Naive thymus-derived CD8-positive, alpha-beta T cell (primary cell): ENCODE measurements around the gene CAMK1D. TPM values are rescaled to one million over a fixed set of nuclear protein-coding genes. Genes with fewer than 3 reads are reported as not detected.
"Not testable (repeated sequence)": the region's sequence is repeated elsewhere in the genome, so short reads cannot be mapped to it uniquely, and the experiment has no call there.

Experiments used
- ATAC-seq, 2 donors: fragments of 150-1000 bp; cut with Tn5 transposase in 1 of 2; sonication (Bioruptor Pico), chemical (Tn5 transposase) in 1 of 2; 1 replicate in 1 of 2; 2 replicates in 1 of 2; pipeline ENCODE4 v1.10.0; 2021; ENCODE audit warnings: mild to moderate bottlenecking in 2 of 2, moderate library complexity in 2 of 2
- POLR2A ChIA-PET: fragments of 350-600 bp; sonication (Branson Sonifier 250); formaldehyde crosslinking; loops from one replicate; lab custom pipeline; 2021; ENCODE audit warnings: antibody characterized with exemption; lab: Charles Lee
- DNase-seq, 10 donors: peaks; one replicate each; pipeline versions ENCODE4 v3.0.0 to v3.0.0-alpha.2; 2020 to 2022
- H3K27ac Mint-ChIP-seq, 10 donors: one replicate each; pipeline ENCODE4 v1.8.0; 2020 to 2022; ENCODE audit warnings: mild to moderate bottlenecking in 10 of 10, mixed read lengths in 10 of 10, moderate library complexity in 4 of 10, inconsistent platforms in 1 of 10
- H3K27me3 Mint-ChIP-seq, 5 donors: one replicate each; pipeline ENCODE4 v1.8.0; 2021 to 2022; ENCODE audit warnings: mixed read lengths in 5 of 5
- H3K36me3 Mint-ChIP-seq, 3 donors: one replicate each; pipeline ENCODE4 v1.8.0; 2020 to 2022; ENCODE audit warnings: mixed read lengths in 3 of 3, mild to moderate bottlenecking in 2 of 3, inconsistent platforms in 1 of 3
- H3K4me1 Mint-ChIP-seq, 4 donors: one replicate each; pipeline ENCODE4 v1.8.0; 2021 to 2022; ENCODE audit warnings: mixed read lengths in 4 of 4
- H3K4me3 Mint-ChIP-seq, 10 donors: one replicate each; pipeline ENCODE4 v1.8.0; 2020 to 2022; ENCODE audit warnings: mild to moderate bottlenecking in 10 of 10, mixed read lengths in 10 of 10, moderate library complexity in 6 of 10, inconsistent platforms in 1 of 10
- H3K9me3 Mint-ChIP-seq, 9 donors: one replicate each; pipeline ENCODE4 v1.8.0; 2020 to 2022; ENCODE audit warnings: mixed read lengths in 9 of 9, mild to moderate bottlenecking in 3 of 9, inconsistent platforms in 1 of 9, moderate library complexity in 1 of 9
- polyA plus RNA-seq, 3 donors: library from polyadenylated mRNA; unstranded; fragments of 300-500 nt; fragmentation: Illumina TruSeq; gene quantifications; one replicate each; pipeline ENCODE4 v1.2.3, GENCODE V29; 2021
- total RNA-seq, 8 experiments: library from RNA in 2 of 8; stranded (reverse) in 2 of 8; gene quantifications; one replicate each; pipeline ENCODE4 v1.2.3 and lab custom pipeline; 2021 to 2026

CAMK1D gene
- total and polyA plus RNA-seq, 5 experiments from 2014 or later = 7.5 to 18.5 (median 12.3) TPM

GRCh38 chr10:12344375-12345110, 4.8 kb upstream of the CAMK1D start:
- ATAC-seq = no peak
- H3K9me3 Mint-ChIP-seq = peaks cover 0 to 11% (median 3%) of the 10 kb centered on the region in 9 donors
- H3K27ac Mint-ChIP-seq = peak overlapping the region in 2 of 10 donors; percentile 8 to 49
- peak overlapping the region in 1 of 10 donors; percentile 38 for H3K4me3 Mint-ChIP-seq
- no peak for DNase-seq
- no peaks in the 10 kb centered on the region for H3K27me3 Mint-ChIP-seq
- POLR2A ChIA-PET = interaction anchor here (0.6 kb wide), 2 partner anchors 232 to 817 kb away, joined by 3 to 4 read pairs; partner anchors contain the start of gene MCM10
- peaks cover 0 to 9% (median 0%) of the 10 kb centered on the region in 3 donors for H3K36me3 Mint-ChIP-seq
- H3K4me1 Mint-ChIP-seq = peaks cover 9 to 47% (median 26%) of the 10 kb centered on the region in 4 donors

GRCh38 chr10:12346707-12347106, 2.6 kb upstream of the CAMK1D start:
- H3K4me3 Mint-ChIP-seq = no peak overlapping the region

GRCh38 chr10:12348294-12348869, 965 bp upstream of the CAMK1D start:
- Mint-ChIP-seq H3K27ac (peak overlapping the region; percentile 71 to 98 (median 92)), H3K4me3 (peak overlapping the region; percentile 74 to 88 (median 82)), H3K9me3 (peaks cover 0 to 4% (median under 1%) of the 10 kb centered on the region in 9 donors), H3K27me3 (no peaks in the 10 kb centered on the region), H3K36me3 (peaks cover 0 to 3% (median 0%) of the 10 kb centered on the region in 3 donors), H3K4me1 (peaks cover 18 to 45% (median 45%) of the 10 kb centered on the region in 4 donors)
- ATAC-seq = no peak
- POLR2A ChIA-PET = interaction anchor here (0.6 to 2.1 kb wide), 8 partner anchors 18 to 257 kb away, joined by 3 to 8 read pairs (median 3); no protein-coding TSS in a partner anchor
- DNase-seq = peak in 3 of 10 donors; percentile 3 to 66 (median 6)

More at GRCh38 chr10:12346707-12347106, 2.6 kb upstream of the CAMK1D start:
- peaks cover 0 to 11% (median 3%) of the 10 kb centered on the region in 9 donors for H3K9me3 Mint-ChIP-seq
- ATAC-seq (no peak), DNase-seq (no peak)
- H3K27ac Mint-ChIP-seq = peak overlapping the region in 2 of 10 donors; percentile 51 to 71
- POLR2A ChIA-PET = interaction anchor here (0.5 to 0.7 kb wide), 3 partner anchors 10 to 494 kb away, joined by 3 read pairs; no protein-coding TSS in a partner anchor
- H3K4me1 Mint-ChIP-seq = peaks cover 14 to 42% (median 34%) of the 10 kb centered on the region in 4 donors
- H3K36me3 Mint-ChIP-seq = peaks cover 0 to 9% (median 0%) of the 10 kb centered on the region in 3 donors
- H3K27me3 Mint-ChIP-seq = no peaks in the 10 kb centered on the region

GRCh38 chr10:12349629-12350166, 351 bp downstream of the CAMK1D start:
- POLR2A ChIA-PET = interaction anchor here (0.6 to 2.1 kb wide), 9 partner anchors 9 to 1237 kb away, joined by 3 to 8 read pairs (median 4); partner anchors contain the start of genes CDC123 and NUDT5
- Mint-ChIP-seq H3K9me3 (peaks cover 0 to 2% (median 0%) of the 10 kb centered on the region in 9 donors), H3K36me3 (no peaks in the 10 kb centered on the region), H3K4me3 (peak overlapping the region; percentile 82 to 100 (median 97)), H3K27ac (peak overlapping the region; percentile 90 to 99 (median 98)), H3K4me1 (peaks cover 20 to 53% (median 51%) of the 10 kb centered on the region in 4 donors), H3K27me3 (no peaks in the 10 kb centered on the region)
- ATAC-seq = peak in 1 of 2 donors; percentile 3
- no peak for DNase-seq

- H3K27ac Mint-ChIP-seq = peak overlapping the region; percentile 90 to 99 (median 98)
- peaks cover 0 to 2% (median 0%) of the 10 kb centered on the region in 9 donors for H3K9me3 Mint-ChIP-seq
- DNase-seq = peak; percentile 31 to 79 (median 58)
- no peaks in the 10 kb centered on the region for H3K36me3 Mint-ChIP-seq
- no peaks in the 10 kb centered on the region for H3K27me3 Mint-ChIP-seq
- H3K4me1 Mint-ChIP-seq = peaks cover 22 to 57% (median 51%) of the 10 kb centered on the region in 4 donors
- peak; percentile 44 to 55 for ATAC-seq
- POLR2A ChIA-PET = interaction anchor here (0.5 to 2.1 kb wide), 12 partner anchors 9 to 1236 kb away, joined by 3 to 8 read pairs (median 4); partner anchors contain the start of genes CDC123 and NUDT5
- H3K4me3 Mint-ChIP-seq = peak overlapping the region; percentile 82 to 100 (median 97)
Measured at GRCh38 chr10:12350167-12350872, 973 bp downstream of the CAMK1D start.

GRCh38 chr10:12350925-12351324, 1.6 kb downstream of the CAMK1D start:
- H3K9me3 Mint-ChIP-seq = peaks cover 0 to 2% (median 0%) of the 10 kb centered on the region in 9 donors
- H3K27me3 Mint-ChIP-seq = no peaks in the 10 kb centered on the region
- H3K36me3 Mint-ChIP-seq = no peaks in the 10 kb centered on the region
- POLR2A ChIA-PET = interaction anchor here (0.5 to 1.9 kb wide), 5 partner anchors 8 to 244 kb away, joined by 3 to 8 read pairs (median 4); no protein-coding TSS in a partner anchor
- no peak for ATAC-seq
- peak overlapping the region; percentile 90 to 99 (median 98) for H3K27ac Mint-ChIP-seq
- no peak for DNase-seq
- peaks cover 26 to 61% (median 55%) of the 10 kb centered on the region in 4 donors for H3K4me1 Mint-ChIP-seq
- peak overlapping the region; percentile 82 to 100 (median 97) for H3K4me3 Mint-ChIP-seq

- H3K4me3 Mint-ChIP-seq = peak overlapping the region; percentile 82 to 100 (median 97)
- peaks cover 0 to 2% (median 0%) of the 10 kb centered on the region in 9 donors for H3K9me3 Mint-ChIP-seq
- POLR2A ChIA-PET = interaction anchor here (0.6 to 1.4 kb wide), 3 partner anchors 14 to 223 kb away, joined by 3 to 4 read pairs (median 4); no protein-coding TSS in a partner anchor
- no peaks in the 10 kb centered on the region for H3K36me3 Mint-ChIP-seq
- no peaks in the 10 kb centered on the region for H3K27me3 Mint-ChIP-seq
- ATAC-seq (no peak), DNase-seq (peak in 3 of 10 donors; percentile 8 to 26 (median 12))
- peak overlapping the region; percentile 67 to 98 (median 96) for H3K27ac Mint-ChIP-seq
- peaks cover 26 to 61% (median 58%) of the 10 kb centered on the region in 4 donors for H3K4me1 Mint-ChIP-seq
Measured at GRCh38 chr10:12351447-12351846, 2.1 kb downstream of the CAMK1D start.

- peaks cover 26 to 62% (median 60%) of the 10 kb centered on the region in 4 donors for H3K4me1 Mint-ChIP-seq
- peak overlapping the region; percentile 82 to 100 (median 97) for H3K4me3 Mint-ChIP-seq
- no peak for ATAC-seq
- peak overlapping the region in 8 of 10 donors; percentile 65 to 98 (median 93) for H3K27ac Mint-ChIP-seq
- DNase-seq = no peak
- POLR2A ChIA-PET = interaction anchor here (0.6 kb wide), 1 partner anchor 64 kb away, joined by 3 read pairs; no protein-coding TSS in a partner anchor
- H3K27me3 Mint-ChIP-seq = no peaks in the 10 kb centered on the region
- H3K36me3 Mint-ChIP-seq = no peaks in the 10 kb centered on the region
- H3K9me3 Mint-ChIP-seq = peaks cover 0 to 2% (median 0%) of the 10 kb centered on the region in 9 donors
Measured at GRCh38 chr10:12351889-12352288, 2.5 kb downstream of the CAMK1D start.

- DNase-seq (no peak), ATAC-seq (no peak)
- H3K36me3 Mint-ChIP-seq = no peaks in the 10 kb centered on the region
- POLR2A ChIA-PET = interaction anchor here (0.5 kb wide), 1 partner anchor 15 kb away, joined by 3 read pairs; no protein-coding TSS in a partner anchor
- peak overlapping the region in 3 of 10 donors; percentile 1 to 20 (median 1) for H3K4me3 Mint-ChIP-seq
- H3K27ac Mint-ChIP-seq = peak overlapping the region in 7 of 10 donors; percentile 19 to 81 (median 51)
- no peaks in the 10 kb centered on the region for H3K27me3 Mint-ChIP-seq
- peaks cover 0 to 2% (median 0%) of the 10 kb centered on the region in 9 donors for H3K9me3 Mint-ChIP-seq
- peaks cover 31 to 64% (median 59%) of the 10 kb centered on the region in 4 donors for H3K4me1 Mint-ChIP-seq
Measured at GRCh38 chr10:12353399-12354242, 4.3 kb downstream of the CAMK1D start.

- not testable (repeated sequence) for DNase-seq, H3K4me3 Mint-ChIP-seq, H3K36me3 Mint-ChIP-seq, ATAC-seq, H3K27me3 Mint-ChIP-seq, H3K9me3 Mint-ChIP-seq
- Mint-ChIP-seq H3K27ac (peak overlapping the region in 3 of 10 donors; percentile 37 to 52 (median 42)), H3K4me1 (peaks cover 37 to 73% (median 70%) of the 10 kb centered on the region in 4 donors)
- POLR2A ChIA-PET = interaction anchor here (0.6 kb wide), 1 partner anchor 21 kb away, joined by 3 read pairs; no protein-coding TSS in a partner anchor
Measured at GRCh38 chr10:12354696-12355095, 5.3 kb downstream of the CAMK1D start.
